ENCODE data around the gene ADARB1. TPM values are rescaled to one million over a fixed set of nuclear protein-coding genes. Genes with fewer than 3 reads are reported as not detected.
A peak's percentile ranks its signal among the peaks of the same experiment; 100 is the strongest.

The ADARB1 gene
- total RNA-seq, 1 donor = 11.8 TPM

DNA sequence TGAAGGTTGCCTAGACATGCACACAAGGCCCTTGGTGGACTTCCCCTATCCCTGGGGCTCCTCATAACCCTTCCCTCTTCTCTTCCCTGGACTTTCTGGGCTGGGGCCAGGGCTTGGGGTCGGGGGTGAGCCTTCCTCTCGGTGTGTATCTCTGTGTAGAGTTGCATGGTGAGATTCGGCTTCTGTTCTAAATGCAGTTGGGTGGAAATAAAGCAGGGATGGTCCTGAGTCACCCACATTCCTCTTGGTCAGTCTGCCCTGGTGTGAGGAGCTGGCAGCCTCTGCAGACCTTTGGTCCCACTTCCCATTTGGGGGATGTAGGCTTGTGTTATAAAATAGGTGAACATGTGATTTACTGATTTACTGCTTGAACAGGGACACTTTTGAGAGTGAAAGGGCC is 38.0 kb downstream of the ADARB1 start:
- DNase-seq (ENCODE audit: low read depth in 2 of 3, low spot score in 2 of 3) = no peak

DNA sequence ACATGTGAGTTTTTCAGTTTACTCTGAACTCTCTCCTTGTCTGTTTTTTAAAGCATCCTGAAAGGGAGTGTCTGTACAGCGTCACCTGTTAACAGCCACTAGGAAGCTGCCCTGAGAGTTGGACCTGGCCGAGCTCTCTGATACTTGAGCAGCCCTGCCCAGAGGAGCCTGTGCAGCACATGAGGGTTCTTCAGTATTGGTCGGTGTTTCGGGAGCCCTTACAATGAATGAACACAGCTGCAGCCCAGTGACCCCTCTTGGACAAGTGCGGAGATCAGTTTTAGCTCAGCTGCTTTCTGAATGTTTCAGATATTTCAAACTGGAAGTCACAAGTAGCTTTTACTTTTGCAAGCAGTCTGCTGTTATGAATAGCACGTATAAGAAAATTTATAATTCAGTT is 39.2 kb downstream of the ADARB1 start:
- DNase-seq (ENCODE audit: low read depth in 2 of 3, low spot score in 2 of 3) = no peak

DNA sequence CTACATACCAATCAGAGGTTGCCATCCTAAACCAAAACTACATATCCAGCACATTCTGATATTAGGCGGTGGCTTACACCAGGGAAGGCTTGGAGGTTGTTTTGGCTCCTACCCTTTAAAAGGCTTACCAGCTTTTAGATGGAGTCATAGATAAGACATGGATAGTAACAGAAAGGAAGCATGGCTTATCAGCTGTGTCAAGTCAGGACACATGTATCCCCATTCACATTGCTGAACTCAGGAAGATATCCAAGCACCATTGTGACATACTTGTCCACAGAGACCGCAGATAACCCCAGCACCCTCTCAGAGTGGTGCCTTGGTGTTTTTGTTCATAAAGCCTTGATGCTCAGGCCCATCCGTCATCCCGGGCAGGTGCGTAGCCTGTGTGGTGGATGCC is 39.7 kb downstream of the ADARB1 start:
- DNase-seq (ENCODE audit: low read depth in 2 of 3, low spot score in 2 of 3) = peak in 1 of 3 donors; percentile 45

DNA sequence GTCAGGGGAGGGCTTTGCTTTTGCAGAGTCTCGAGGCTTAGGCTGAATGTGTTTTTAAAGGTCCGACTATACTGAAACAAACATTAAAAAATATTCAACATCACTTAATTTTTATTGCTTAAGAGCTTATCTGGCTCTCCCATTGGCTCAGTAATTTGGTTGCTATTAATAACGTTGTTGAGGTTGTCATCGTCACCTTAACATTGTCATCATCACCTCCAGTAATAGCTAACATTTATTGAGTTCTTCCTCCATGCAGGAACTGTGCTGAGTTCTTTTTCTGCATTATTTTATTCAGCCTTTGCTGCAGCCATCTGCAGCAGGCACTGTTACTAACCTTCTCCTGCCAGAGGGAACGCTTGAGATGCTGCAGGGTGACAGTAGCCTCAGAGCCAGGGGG is 40.1 kb downstream of the ADARB1 start:
- no peak for DNase-seq (ENCODE audit: low read depth in 2 of 3, low spot score in 2 of 3)

DNA sequence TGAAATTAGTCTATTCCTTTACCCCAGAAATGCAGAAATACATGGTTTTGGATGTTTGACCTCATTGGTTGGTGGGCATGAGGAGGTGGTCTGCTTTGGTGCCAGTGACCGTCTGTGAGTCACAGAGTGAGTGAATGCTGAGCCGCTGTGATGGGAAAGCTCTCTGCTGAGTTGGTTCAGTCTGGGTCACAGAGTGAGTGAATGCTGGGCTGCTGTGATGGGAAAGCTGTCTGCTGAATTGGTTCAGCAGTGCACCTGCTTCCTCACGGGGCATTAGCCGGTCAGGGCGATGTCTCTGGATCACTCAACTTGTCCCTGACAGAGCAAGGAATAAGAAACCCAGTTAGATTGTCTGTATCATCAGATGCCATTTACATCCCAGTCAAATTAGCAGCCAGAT is 40.8 kb downstream of the ADARB1 start:
- no peak for DNase-seq (ENCODE audit: low read depth in 2 of 3, low spot score in 2 of 3)

DNA sequence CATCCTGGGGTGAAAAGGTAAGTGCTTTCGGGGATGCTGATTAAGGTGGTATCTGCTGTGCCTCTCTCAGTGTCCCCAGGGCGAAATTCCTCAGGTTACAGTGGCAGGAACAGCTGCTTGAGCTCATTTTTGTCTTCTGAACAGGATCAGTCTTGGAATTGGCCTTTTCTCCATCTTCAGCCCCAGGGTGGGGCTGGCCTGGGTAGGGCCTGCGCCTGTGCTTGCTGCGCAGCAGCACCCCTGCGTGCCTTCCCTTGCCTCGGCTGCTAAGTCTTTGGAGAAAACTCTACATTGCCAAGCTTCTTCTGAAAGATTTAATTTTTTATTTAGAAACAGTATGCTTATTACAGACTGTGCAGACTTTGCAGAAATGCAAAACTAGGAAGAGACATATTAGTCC is 41.7 kb downstream of the ADARB1 start:
- DNase-seq (ENCODE audit: low read depth in 2 of 3, low spot score in 2 of 3) = no peak

DNA sequence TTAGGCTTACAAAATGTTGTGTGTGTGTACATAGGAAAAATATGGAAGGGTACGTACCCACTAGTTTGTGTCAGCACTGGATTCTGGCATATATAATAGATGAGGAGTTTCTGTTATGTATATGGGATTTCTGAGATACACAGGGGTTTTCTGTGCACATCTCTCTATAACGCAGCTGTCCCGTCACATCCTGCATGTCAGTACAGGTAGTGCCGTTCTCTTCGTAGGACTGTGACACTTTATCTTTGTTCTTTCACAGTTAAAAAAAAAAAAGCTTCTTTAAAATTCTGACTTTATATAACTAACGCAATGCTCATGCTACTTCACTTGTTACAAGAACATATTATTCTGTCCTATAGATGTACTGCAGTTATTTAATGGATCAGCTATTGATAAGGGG is 42.9 kb downstream of the ADARB1 start:
- no peak for DNase-seq (ENCODE audit: low read depth in 2 of 3, low spot score in 2 of 3)

DNA sequence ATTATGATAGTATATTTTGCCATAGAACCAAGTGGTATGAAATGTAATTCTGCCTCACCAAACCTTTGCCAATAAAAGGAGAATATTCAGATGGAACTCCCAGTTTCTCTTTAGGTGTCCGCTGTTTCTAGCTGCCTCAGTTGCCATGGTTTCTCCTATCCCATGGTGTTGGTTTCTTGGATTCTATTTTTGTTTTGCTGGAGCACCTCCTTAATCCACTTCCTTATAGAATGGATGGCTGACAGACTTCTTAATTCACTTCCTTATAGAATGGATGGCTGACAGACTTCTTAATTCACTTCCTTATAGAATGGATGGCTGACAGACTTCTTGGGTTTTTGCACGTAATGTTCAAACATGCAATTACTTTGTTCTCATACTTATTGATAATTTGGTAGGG is 43.7 kb downstream of the ADARB1 start:
- no peak for DNase-seq (ENCODE audit: low read depth in 2 of 3, low spot score in 2 of 3)

DNA sequence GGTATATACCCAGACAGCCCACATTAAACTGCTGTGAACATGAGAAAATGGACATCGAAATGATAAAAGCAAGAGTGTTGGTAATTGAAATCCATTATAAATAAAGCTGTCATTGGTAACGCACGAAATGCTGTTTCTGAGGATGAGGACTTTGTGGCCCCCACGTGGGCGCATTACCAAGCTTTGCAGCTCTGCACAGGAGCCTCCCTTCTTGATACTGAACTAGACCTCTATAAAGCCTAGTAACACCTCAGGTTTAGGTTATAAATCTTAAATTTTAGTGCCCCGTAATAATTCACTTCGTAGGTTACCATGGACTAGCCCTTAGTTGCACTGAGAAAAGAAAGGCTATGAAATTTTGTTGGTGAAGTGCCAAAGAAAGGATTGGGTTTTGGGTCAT is 45.4 kb downstream of the ADARB1 start:
- no peak for DNase-seq (ENCODE audit: low read depth in 2 of 3, low spot score in 2 of 3)

DNA sequence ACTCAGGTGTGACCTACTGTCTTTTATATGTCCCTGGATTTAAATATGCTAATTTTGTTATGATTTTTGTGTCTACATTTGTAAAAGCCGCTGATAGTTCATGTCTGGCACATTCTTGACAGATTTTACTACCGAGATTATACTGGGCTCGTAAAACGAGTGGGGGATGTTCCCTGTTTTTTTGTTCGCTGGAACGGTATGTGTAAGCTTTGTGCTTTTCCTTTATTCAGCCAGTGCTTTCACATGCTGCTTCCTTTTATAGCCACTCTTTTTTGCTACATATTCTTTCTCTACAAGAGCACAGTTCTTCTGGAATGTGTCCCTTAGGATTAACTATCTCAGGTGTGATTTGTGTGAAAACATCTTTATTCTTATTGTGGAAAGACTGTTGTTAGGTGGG is 46.6 kb downstream of the ADARB1 start:
- DNase-seq (ENCODE audit: low read depth in 2 of 3, low spot score in 2 of 3) = no peak

DNA sequence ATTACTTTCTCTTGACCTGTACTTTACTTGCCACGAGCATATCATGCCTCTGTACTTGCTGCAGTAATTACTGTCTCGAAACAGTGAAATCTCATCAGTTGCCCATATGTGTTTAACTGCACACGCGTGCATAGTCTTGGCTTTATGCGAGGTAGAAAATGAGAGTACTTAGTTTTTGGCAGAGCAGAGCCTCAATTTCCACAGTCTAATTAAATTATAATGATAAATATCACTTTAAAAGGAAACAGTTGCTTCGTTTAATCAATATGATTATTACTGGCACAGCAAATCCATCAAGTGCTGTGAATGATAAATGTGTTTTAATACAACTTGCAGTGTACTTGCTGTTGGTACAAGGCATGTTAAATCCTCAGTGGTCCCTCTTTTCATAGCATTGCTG is 47.6 kb downstream of the ADARB1 start:
- no peak for DNase-seq (ENCODE audit: low read depth in 2 of 3, low spot score in 2 of 3)

DNA sequence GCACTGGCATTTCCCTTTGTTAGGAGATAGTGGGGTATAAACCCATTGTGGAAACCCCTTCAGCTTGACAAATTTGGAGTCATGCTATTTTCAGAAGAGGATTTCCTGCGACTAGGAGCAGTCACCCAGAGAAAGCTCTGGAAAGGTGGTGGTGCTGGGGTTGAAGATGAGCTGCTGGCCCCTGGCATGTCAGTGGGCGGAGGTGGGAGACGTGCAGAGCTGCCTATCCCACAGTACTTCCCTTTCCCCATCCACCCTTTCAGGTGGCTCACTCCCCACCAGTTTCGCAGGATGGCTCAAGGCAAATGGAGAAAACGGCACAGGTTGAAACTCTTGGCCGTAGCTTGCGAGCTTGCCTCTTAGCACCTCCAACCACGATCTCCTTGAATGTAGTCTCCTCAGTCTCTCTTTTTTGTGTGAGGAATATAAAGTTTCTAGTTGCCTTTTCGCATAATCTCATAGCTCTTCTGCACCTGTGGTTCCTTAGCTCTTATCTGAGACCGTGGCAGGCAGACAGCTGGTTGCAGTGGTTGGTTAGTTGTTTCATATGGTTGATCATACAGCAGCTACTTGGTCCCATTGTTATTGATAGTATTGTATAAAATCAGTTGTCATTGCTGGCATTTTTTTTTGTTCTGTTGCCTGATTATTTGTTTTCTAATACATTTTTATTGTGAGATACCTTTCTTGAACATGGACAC is 48.2 kb downstream of the ADARB1 start:
- DNase-seq (ENCODE audit: low read depth in 2 of 3, low spot score in 2 of 3) = no peak

DNA sequence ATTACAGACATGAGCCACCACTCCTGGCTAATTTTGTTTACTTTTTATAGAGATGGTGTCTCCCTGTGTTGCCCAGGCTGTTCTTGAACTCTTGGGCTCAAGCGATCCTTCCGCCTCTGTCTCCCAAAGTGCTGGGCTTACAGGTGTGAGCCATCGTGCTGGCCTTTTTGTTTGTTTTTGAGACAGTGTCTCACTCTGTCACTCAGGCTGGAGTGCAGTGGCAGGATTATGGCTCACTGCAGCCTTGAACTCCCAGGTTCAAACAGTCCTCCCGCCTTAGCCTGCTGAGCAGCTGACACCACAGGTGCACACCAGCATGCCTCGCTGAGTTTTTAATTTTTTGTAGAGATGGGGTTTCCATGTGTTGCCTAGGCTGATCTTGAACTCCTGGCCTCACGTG is 49.1 kb downstream of the ADARB1 start:
- no peak for DNase-seq (ENCODE audit: low read depth in 2 of 3, low spot score in 2 of 3)

DNA sequence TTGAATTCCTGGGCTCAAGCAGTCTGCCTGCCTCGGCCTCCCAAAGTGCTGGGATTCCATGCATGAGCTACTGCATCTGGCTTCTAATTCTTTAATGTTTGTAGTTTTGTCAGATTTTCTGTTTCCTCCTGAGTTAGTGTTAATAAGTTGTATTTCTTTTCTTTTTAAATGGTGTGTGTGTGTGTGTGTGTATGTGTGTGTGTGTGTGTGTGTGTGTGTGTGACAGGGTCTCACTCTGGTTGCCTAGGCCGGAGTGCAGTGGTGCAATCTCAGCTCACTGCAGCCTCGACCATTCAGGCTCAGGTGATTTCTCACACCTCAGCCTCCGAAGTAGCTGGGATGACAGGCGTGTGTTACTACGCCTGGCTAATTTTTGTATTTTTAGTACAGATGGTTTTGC is 50.2 kb downstream of the ADARB1 start:
- DNase-seq (ENCODE audit: low read depth in 2 of 3, low spot score in 2 of 3) = no peak

DNA sequence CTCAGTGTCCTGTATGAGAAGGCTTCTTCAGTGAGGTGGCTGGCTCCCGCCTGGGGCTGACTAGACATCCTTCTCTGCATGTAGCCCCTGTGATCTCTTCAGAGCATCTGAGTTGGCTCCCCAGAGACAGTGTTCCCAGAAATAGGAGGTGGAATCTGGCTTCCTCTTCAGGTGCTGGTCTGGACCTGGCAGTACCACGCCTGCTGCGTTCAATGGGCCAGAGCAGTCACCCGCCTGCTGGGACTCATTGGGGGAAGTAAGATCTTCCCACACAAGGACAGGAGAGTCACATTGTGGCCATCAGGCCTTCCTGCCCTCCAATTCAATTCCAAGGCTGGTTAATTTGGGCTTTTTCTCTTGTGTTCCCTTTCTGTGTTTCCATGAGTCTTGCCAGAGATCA is 51.0 kb downstream of the ADARB1 start:
- no peak for DNase-seq (ENCODE audit: low read depth in 2 of 3, low spot score in 2 of 3)

DNA sequence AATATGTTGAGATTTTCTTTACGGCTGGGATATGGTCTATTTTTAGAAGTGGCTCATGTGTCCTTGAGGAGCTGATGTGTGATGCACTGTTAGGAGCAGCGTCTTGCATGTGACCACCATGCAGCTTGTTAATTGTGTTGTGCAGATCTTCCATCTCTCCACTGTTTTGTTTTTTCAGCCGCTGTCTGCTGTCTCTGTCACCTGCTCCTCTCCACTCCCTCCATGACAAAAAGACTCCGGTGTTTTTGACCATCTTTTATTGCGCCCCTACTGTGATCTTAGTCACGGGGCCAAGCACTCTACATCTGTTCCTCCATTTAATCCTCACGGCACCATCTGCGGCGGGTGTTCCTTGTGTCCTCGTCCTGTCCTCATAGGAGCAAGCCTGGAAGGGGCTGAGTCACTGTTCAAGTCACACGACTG is 51.8 kb downstream of the ADARB1 start:
- no peak for DNase-seq (ENCODE audit: low read depth in 2 of 3, low spot score in 2 of 3)

DNA sequence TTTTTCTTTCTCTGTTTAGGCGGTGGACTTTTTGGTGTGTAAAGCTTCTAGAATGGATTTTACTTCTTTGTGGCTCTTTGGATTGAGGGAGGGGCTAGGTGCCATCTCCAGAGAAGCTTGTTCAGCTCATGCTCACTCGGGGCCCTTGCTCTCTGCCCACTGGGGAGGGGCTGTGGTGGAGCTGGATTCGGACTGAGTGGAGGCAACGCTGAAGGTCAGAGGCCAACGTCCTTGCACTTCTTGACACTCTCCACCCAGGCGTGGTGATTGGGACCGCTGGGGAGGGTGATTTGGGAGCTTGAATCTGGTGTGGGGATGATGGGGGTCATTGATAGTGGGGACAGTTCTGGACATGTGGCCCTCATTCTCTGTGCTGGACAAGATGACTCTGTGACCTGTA is 52.6 kb downstream of the ADARB1 start:
- no peak for DNase-seq (ENCODE audit: low read depth in 2 of 3, low spot score in 2 of 3)

DNA sequence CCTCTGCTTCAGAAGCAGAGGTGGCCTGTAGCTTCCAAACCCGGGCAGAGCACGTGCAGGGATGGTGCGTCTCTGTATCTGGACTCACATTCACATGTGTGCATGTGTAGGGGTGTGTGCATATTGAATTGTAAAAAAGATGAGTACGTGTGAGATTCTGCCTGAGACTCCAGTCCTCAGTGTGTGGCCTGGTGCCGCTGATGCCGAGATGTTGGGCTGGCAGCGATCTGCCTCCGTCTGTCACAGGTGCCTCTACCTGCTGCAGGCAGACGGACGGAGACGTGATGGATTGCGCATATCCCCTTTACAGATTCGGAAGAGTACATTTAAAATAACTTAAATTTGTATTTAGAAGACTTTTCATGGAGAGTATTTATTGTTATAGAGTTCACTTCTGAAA is 53.6 kb downstream of the ADARB1 start:
- no peak for DNase-seq (ENCODE audit: low read depth in 2 of 3, low spot score in 2 of 3)

DNA sequence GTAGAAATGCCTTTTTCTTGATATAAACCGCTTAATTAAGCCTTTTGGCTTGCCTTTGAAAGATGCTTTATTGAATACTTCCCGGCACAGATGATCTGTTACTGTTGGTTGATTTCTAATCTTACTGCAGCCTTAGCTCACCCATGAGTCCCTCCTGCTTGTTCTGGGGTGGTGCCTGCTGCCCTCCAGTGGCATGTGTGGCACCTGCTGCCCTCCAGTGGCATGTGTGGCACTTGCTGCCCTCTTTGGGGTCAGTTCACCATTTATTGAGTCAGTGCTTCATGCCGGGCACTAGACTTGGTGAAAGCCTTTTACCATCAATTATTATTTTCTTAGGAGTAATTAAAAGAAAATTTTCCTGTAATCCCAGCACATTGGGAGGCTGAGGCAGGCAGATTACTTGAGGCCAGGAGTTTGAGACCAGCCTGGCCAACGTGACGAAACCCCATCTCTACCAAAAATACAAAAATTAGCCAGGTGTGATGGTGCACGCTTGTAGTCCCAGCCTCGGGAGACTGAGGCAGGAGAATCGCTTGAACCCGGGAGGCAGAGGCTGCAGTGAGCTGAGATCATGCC is 54.3 kb downstream of the ADARB1 start:
- DNase-seq (ENCODE audit: low read depth in 2 of 3, low spot score in 2 of 3) = peak; percentile 37 to 87 (median 78)

DNA sequence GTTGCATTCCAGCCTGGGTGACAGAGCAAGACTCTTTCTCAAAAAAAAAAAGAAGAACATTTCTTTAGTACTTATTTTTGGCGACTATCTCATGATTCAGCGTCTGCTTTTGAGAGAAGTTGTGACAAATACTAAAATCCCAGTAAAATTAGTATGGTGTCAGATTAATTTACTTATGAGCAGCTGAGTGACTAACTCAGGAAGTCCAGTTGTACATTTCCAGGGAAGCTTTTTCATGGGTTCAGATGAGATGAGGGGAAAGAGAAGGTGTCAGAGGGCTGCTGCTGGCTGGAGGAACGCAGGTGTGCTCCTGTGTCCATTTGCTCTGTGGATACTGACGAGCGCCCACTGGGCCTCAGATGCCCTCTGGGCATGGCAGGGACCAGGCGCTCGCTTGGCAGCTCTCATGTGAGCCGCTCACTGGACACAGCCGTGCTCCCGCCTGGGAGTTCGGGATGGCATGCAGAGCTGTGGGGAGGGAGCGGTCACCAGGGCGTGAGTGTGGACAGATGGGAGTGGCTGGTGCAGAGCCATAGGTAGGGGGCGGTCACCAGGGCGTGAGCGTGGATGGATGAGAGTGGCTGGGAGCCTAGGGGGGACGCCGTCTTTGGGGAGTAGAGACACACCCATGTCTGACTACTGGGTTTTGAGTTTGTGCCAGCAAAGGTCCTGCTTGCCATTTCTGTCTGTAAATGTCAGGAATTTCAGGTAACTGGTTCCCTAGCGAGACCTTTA is 55.0 kb downstream of the ADARB1 start:
- DNase-seq (ENCODE audit: low read depth in 2 of 3, low spot score in 2 of 3) = no peak

DNA sequence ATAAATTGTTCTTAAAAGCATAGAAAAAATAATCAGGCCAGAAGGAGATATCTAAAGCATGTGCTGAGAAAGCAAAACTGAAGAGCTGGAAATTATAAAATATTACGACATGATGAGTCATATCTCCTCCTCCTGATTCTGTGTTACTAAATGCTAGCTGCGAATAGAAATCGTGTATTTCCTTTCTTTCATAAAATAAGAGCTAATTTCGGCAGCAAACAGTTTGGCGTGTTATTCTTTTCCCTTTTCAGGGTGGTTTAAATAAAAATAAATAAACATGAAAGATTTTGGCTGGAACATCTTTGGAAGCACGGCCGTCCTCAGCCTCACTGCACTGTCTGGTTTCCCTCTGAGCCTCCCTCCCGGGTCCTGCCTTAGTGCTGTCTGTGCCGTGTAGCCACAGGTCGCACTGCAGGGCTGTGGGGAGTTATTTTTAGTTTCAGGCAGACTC is 56.0 kb downstream of the ADARB1 start:
- DNase-seq (ENCODE audit: low read depth in 2 of 3, low spot score in 2 of 3) = no peak

DNA sequence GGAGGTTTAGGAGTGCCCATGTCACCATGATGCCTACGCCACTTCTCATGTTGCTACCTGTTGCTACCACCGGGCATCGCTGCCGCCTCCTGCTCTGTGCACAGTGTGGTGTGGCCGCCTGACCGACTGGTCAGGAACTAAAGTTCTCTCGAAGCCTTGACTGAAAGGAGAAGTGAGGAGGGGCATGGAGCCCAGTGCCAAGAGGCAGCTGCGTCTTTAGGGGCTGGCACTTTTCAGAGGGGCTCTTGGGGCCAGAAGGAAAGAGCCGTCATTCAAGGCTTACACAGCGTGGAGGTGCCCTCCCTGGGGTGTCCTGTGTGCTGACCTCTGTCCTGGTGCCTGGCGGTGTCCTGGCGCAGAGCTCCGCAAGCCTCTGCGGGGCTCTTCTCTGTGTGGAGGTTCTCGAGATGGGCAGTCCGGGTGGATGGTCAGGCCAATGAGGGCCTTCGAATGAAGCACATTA is 57.2 kb downstream of the ADARB1 start:
- DNase-seq (ENCODE audit: low read depth in 2 of 3, low spot score in 2 of 3) = no peak

Data from hematopoietic multipotent progenitor cell (in vitro differentiated cells).